Colon (tissue), 2 donors: ENCODE results near the gene KRT6A.

Source experiments
- FAIRE-seq: peaks from 2 replicates; lab custom pipeline; 2012; peaks lifted over from hg19 to GRCh38; lab: Jason Lieb, UNC
- donor health status: control.
- donor health status: control.

KRT6A gene

GRCh38 chr12:52493172-52493571 is at the start of gene KRT6A:
TSS of gene KRT6A (minus strand) at chr12:52493257. CDS start at chr12:52493188, 69 bp downstream.
- FAIRE-seq: no peak

GRCh38 chr12:52542157-52542556 is 49.1 kb upstream of the KRT6A start:
- FAIRE-seq: no peak

DNA sequence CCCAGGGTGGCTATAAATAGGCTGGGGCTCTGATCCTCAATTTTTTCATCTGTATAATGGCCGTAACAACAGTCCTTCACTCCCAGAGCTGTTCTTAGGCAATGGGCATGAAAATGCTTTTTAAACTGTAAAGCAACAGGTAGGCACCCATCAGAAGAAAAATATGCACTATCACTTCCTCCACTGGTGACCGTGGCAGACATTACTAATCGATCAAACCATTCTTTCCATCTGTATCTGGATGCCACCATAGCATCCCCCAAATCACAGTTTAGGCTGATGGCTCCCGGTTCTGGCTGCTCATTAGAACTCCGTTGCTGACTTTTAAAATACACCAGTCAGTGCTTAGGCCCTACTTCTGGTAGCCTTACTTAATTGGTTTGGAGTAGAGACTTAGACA is 48.7 kb upstream of the KRT6A start:
- FAIRE-seq: no peak

DNA sequence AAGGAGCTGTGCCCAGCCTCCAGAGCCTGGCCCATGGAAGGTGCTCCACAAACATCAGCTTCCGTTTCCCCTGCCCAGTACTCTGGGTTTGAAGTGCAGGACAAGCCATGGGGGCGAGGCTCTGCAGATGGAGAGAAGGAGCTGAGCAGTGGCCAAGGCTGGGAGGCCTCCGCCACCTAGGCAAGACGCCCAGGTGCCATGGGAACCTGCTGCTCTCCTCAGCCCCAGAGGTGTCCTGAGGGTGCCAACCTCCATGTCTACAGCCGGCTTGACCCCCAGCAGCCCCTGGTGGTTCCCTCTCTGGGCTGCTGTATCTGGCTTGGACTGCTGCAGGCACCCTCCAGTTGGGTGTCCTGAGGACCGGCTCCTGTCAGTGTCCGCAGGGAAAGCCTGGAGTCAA is 47.5 kb upstream of the KRT6A start:
- no peak for FAIRE-seq

- no peak for FAIRE-seq
Observed at GRCh38 chr12:52539821-52540173, 46.7 kb upstream of the KRT6A start.

GRCh38 chr12:52539083-52539820 is 46.2 kb upstream of the KRT6A start:
- FAIRE-seq: no peak

DNA sequence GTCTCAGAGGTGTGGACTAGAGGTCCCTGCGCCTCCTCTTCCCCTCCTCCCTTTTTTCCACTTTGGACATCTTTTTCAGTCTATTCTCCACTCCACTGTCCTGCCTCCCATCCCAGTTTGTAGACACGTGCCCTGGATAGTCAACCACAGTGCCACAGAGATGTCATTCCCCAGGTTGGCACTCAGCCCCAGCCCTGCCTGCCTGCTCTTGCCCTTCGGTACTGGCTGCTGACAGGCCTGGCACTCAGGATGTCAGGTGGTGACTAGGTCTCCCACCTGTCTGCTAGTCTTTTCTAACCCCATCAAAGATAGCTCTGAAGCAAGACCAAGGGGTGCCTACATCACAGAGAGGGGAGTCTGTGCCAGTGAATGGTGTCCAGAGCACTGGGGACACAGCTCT is 44.0 kb upstream of the KRT6A start:
- no peak for FAIRE-seq

GRCh38 chr12:52535574-52535973 is 42.5 kb upstream of the KRT6A start:
- FAIRE-seq: no peak

DNA sequence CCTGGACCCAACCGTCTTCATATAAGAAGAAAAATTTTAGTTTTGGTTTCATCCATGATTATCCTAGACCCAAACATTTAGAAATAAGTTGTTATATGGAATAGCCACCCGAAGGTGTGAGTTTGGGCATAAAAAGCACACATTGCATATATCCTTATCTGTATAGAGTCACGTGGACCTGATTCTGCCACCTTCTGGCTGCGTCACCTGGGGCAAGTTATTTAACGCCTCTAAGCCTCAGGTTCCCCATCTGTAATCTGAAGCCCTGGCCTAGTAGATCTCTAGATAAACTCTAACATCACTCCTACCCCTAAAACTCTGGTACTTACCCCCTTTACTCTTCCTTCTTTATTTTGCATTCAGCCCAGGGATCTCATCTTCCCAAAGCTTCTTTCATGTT is 41.4 kb upstream of the KRT6A start:
- FAIRE-seq: no peak

GRCh38 chr12:52533686-52534470 is 40.8 kb upstream of the KRT6A start:
- FAIRE-seq: no peak

- FAIRE-seq: no peak
Observed at GRCh38 chr12:52532636-52533035, 39.6 kb upstream of the KRT6A start.

- FAIRE-seq: no peak
Observed at GRCh38 chr12:52531566-52532300, 38.7 kb upstream of the KRT6A start.

GRCh38 chr12:52530905-52531304 is 37.8 kb upstream of the KRT6A start:
- FAIRE-seq: no peak

GRCh38 chr12:52530366-52530765 is 37.3 kb upstream of the KRT6A start:
- no peak for FAIRE-seq

- FAIRE-seq: no peak
Observed at GRCh38 chr12:52529846-52530245, 36.8 kb upstream of the KRT6A start.

DNA sequence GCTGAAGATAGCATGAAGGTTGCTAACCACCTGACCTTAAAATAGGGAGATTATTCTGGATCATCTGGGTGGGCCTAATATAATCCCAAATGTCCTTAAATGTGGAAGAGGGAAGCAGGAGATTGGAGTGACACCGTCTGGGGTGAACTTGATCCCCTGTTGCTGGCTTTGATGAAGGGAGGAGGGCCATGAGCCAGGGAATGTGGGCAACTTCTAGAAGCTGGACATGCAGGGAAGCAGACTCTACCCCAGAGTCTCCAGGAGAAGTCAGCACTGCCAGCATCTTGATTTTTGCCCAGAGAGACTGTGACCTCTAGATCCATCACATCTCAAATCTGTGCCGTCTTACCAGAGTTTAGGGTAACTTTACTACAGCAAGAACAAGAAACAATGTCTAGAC is 36.4 kb upstream of the KRT6A start:
- FAIRE-seq: no peak

- no peak for FAIRE-seq
Observed at GRCh38 chr12:52528641-52529143, 35.6 kb upstream of the KRT6A start.

- no peak for FAIRE-seq
Observed at GRCh38 chr12:52527121-52527800, 34.2 kb upstream of the KRT6A start.

GRCh38 chr12:52526511-52526951 is 33.5 kb upstream of the KRT6A start:
- FAIRE-seq: no peak

DNA sequence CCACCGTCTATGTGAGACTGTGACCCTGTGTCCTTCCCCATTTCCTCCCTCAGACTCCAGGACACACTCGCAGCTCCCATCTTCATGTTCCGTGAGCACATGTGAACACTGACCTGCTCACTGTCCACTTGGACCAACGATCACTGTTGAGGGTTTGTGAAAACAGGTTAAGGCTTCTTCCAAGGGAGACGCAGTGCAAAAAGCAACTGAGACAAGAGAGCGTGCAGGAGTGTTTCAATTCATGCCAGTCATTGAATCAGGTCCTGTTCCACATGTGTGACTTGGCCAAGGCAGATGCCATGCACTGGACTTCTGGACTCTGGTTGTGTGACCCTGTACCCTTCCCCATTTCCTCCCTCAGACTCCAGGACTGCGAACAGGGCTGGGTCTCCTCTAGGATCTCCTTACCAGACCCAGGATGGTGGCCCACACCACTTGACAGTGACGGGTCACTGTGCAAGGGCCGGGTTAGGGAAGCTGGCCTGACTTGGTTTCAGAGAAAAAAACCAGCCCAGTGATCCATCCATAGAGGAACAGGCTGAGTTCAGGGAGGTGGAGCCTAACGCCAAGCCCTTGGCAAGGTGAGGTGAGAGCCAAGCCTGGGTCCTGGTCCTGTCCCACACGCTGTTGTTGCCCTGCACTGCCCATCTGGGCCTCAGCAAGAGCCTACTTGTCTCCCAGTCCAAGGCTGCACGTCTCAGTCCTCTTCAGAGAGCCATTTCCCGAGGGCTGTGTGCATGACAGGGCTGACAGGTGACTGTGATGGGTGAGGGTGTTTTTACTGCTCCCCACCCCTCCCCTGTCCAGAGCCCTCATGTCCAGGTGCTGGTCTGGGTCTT is 32.8 kb upstream of the KRT6A start:
- no peak for FAIRE-seq

- no peak for FAIRE-seq
Observed at GRCh38 chr12:52524898-52525591, 32.0 kb upstream of the KRT6A start.
